ENCODE measurements around the gene LMOD1. TPM values are rescaled to one million over a fixed set of nuclear protein-coding genes. Genes with fewer than 3 reads are reported as not detected.
"Not testable (repeated sequence)": the region's sequence is repeated elsewhere in the genome, so short reads cannot be mapped to it uniquely, and the experiment has no call there.

The LMOD1 gene
- total and polyA plus RNA-seq, 5 experiments from 2014 or later, result not detected

DNA sequence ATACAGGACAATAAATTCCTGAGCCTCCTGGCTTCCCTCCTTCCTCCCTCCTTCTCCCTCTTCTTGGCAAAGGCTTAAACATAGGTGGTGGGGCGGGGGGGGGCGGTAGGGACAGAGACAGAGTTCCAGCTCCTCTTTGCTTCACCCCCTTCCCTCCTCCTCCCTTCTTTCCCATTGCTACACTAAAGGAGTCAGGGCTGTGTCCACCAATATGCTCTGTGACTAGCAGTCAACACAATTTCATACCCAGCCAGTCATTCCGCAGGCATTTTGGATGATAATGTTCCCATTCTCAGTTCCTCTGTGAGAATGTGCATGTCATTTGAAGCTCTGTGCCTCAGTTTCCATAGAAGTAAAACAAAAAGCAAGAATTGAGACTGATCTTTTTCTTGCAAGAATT lies 1.7 kb downstream of the LMOD1 start:
- H3K27me3 Mint-ChIP-seq, result peaks cover 39 to 69% (median 50%) of the 10 kb centered on the region in 5 donors
- ATAC-seq (no peak), DNase-seq (no peak)
- H3K36me3 Mint-ChIP-seq, result no peaks in the 10 kb centered on the region
- H3K27ac Mint-ChIP-seq, result no peak overlapping the region
- POLR2A ChIA-PET, result no interaction called here
- peaks cover 3 to 21% (median 15%) of the 10 kb centered on the region in 4 donors for H3K4me1 Mint-ChIP-seq
- no peaks in the 10 kb centered on the region for H3K9me3 Mint-ChIP-seq
- H3K4me3 Mint-ChIP-seq, result no peak overlapping the region

- no peak for ATAC-seq
- POLR2A ChIA-PET, result no interaction called here
- Mint-ChIP-seq H3K4me3 (no peak overlapping the region), H3K27me3 (peaks cover 39 to 69% (median 49%) of the 10 kb centered on the region in 5 donors), H3K4me1 (peaks cover 3 to 21% (median 15%) of the 10 kb centered on the region in 4 donors), H3K9me3 (no peaks in the 10 kb centered on the region), H3K27ac (no peak overlapping the region), H3K36me3 (no peaks in the 10 kb centered on the region)
- no peak for DNase-seq
These were observed 2.3 kb downstream of the LMOD1 start for GRCh38 chr1:201944002-201944401.

GRCh38 chr1:201942129-201942495 lies 4.2 kb downstream of the LMOD1 start:
- Mint-ChIP-seq H3K27ac (no peak overlapping the region), H3K36me3 (no peaks in the 10 kb centered on the region), H3K27me3 (peaks cover 28 to 57% (median 40%) of the 10 kb centered on the region in 5 donors), H3K9me3 (no peaks in the 10 kb centered on the region), H3K4me3 (no peak overlapping the region), H3K4me1 (peaks cover 3 to 20% (median 14%) of the 10 kb centered on the region in 4 donors)
- no peak for ATAC-seq
- no peak for DNase-seq
- POLR2A ChIA-PET, result no interaction called here

DNA sequence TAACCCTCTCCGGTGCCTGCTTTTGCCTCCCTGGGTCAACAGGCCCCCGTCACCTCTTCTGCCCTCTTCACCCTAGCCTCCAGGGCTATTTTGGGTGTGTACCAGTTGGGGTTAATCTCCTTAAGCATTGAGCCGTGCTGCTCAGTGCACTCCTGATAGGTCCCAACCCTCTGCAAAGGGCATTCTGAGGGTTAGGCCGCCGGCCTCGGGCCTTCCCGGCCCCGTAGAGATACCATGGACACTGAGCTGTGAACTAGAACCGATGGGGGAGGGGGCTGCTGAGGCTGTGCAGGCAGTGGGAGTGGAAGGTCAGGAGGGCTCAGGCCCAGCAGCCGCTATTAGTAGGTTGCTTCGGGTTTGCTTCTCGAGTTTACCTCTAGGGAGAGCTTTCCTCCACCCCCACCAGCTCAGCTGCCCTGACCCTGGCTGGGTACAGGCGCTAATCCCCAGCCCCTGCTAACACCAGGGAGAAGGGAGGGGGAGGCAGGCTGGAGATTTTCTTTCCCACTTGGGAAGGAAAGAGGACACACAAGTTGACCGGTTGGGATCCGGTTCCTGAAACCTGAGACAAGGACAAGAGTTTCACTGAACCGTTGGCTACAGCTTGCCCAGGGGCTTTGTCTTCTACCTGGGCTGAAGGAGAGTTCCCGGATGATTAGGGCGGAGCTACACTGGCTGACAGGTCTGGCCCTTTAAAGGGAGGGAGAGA lies 4.8 kb downstream of the LMOD1 start:
- POLR2A ChIA-PET, result no interaction called here
- H3K27me3 Mint-ChIP-seq, result peaks cover 23 to 52% (median 34%) of the 10 kb centered on the region in 5 donors
- no peaks in the 10 kb centered on the region for H3K36me3 Mint-ChIP-seq
- peaks cover 0 to 15% (median 10%) of the 10 kb centered on the region in 4 donors for H3K4me1 Mint-ChIP-seq
- DNase-seq, result no peak
- ATAC-seq, result no peak
- no peak overlapping the region for H3K4me3 Mint-ChIP-seq
- no peaks in the 10 kb centered on the region for H3K9me3 Mint-ChIP-seq
- H3K27ac Mint-ChIP-seq, result no peak overlapping the region

DNA sequence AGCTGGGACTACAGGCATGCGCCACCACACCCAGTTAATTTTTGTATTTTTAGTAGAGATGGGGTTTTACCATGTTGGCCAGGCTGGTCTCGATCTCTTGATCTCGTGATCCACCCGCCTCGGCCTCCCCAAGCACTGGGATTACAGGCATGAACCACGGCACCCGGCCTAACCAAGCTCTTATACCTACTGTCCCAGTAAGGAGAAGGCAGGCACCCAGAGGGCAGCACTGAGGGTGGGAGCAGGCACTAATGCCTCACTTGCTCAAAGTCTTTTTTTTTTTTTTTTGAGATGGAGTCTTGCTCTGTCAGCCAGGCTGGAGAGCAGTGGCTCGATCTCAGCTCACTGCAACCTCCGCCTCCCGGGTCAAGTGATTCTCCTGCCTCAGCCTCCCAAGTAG lies 6.0 kb downstream of the LMOD1 start:
- H3K9me3 Mint-ChIP-seq, ATAC-seq, POLR2A ChIA-PET, H3K27ac Mint-ChIP-seq, DNase-seq, H3K36me3 Mint-ChIP-seq, H3K4me1 Mint-ChIP-seq, H3K4me3 Mint-ChIP-seq: not testable (repeated sequence)
- H3K27me3 Mint-ChIP-seq, result peaks cover 15 to 39% (median 25%) of the 10 kb centered on the region in 5 donors

- Mint-ChIP-seq H3K4me3 (no peak overlapping the region), H3K36me3 (no peaks in the 10 kb centered on the region), H3K4me1 (no peaks in the 10 kb centered on the region), H3K27me3 (peaks cover 9 to 32% (median 18%) of the 10 kb centered on the region in 5 donors), H3K9me3 (no peaks in the 10 kb centered on the region), H3K27ac (no peak overlapping the region)
- ATAC-seq (no peak), DNase-seq (no peak)
- POLR2A ChIA-PET, result interaction anchor here (0.6 kb wide), 1 partner anchor 103 kb away, joined by 3 read pairs; no protein-coding TSS in a partner anchor
These were observed 6.8 kb downstream of the LMOD1 start for GRCh38 chr1:201939574-201939973.

DNA sequence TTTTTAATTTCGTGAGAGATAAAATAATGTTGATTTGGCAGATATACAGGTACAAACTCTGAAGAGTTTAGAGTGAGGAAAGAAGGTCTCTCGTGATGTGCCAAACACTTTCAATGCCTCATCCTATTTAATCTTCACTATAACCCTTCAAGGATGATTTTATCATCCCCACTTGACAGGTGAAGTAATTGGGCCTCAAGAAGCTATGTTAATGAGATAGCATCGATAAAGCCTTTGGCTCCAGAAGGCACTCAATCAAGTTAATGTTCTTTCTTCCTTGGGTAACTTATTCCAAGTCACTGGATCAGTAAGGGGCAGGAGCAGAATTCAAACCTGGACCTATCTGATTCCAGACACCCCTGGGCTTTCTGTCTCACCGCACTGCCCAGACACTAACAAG lies 7.2 kb downstream of the LMOD1 start:
- Mint-ChIP-seq H3K27me3 (peaks cover 8 to 27% (median 15%) of the 10 kb centered on the region in 5 donors), H3K4me1 (no peaks in the 10 kb centered on the region), H3K36me3 (no peaks in the 10 kb centered on the region), H3K9me3 (no peaks in the 10 kb centered on the region), H3K27ac (no peak overlapping the region), H3K4me3 (no peak overlapping the region)
- POLR2A ChIA-PET, result no interaction called here
- DNase-seq, result no peak
- no peak for ATAC-seq

- Mint-ChIP-seq H3K36me3 (no peaks in the 10 kb centered on the region), H3K27ac (no peak overlapping the region), H3K4me3 (no peak overlapping the region), H3K4me1 (no peaks in the 10 kb centered on the region), H3K27me3 (peaks cover 5 to 21% (median 11%) of the 10 kb centered on the region in 5 donors), H3K9me3 (no peaks in the 10 kb centered on the region)
- POLR2A ChIA-PET, result no interaction called here
- no peak for DNase-seq
- no peak for ATAC-seq
These were observed 7.8 kb downstream of the LMOD1 start for GRCh38 chr1:201938440-201939035.

- Mint-ChIP-seq H3K9me3 (no peaks in the 10 kb centered on the region), H3K4me3 (no peak overlapping the region), H3K4me1 (no peaks in the 10 kb centered on the region), H3K27me3 (peaks cover 4 to 16% (median 6%) of the 10 kb centered on the region in 5 donors), H3K27ac (no peak overlapping the region), H3K36me3 (no peaks in the 10 kb centered on the region)
- DNase-seq, result no peak
- no peak for ATAC-seq
- POLR2A ChIA-PET, result no interaction called here
These were observed 8.6 kb downstream of the LMOD1 start for GRCh38 chr1:201937624-201938213.

DNA sequence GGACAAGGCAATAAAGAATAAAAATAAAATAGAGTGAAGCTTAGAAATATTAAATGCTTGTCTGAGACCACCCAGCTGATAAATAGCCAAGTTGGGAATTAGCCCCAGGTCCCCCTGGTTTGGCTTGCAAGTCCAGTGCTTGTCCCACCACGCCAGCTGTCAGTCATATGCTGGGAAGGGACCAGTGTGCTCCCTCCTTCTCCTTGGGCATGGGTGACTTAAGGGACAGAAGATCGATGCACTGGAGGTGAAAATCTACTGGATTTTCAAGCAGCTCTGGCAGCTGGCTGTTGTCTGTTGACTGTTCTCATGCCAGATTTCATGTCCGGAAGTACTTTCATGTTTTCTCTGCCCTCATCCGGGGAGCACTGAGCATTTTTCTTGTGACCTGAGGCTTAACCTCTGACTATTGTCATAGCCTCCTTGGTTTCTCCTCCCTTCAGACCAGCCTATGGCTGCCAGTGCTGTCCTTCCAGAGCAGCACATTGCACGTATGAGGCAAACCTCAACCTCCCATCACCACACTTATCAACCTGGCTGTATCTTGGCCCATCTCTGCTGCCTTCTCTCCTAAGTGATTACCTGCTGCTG lies 12.4 kb downstream of the LMOD1 start:
- no peak for DNase-seq
- POLR2A ChIA-PET, result no interaction called here
- H3K27me3 Mint-ChIP-seq, result peaks cover 0 to 8% (median 5%) of the 10 kb centered on the region in 5 donors
- H3K4me1 Mint-ChIP-seq, result no peaks in the 10 kb centered on the region
- H3K36me3 Mint-ChIP-seq, result no peaks in the 10 kb centered on the region
- H3K9me3 Mint-ChIP-seq, result no peaks in the 10 kb centered on the region
- ATAC-seq, result no peak
- no peak overlapping the region for H3K4me3 Mint-ChIP-seq
- H3K27ac Mint-ChIP-seq, result no peak overlapping the region

GRCh38 chr1:201930803-201931202 lies 15.5 kb downstream of the LMOD1 start:
- no peak for DNase-seq
- POLR2A ChIA-PET, result no interaction called here

GRCh38 chr1:201930137-201930536 lies 16.2 kb downstream of the LMOD1 start:
- H3K36me3 Mint-ChIP-seq, result no peaks in the 10 kb centered on the region
- no peak for DNase-seq
- POLR2A ChIA-PET, result no interaction called here
- no peaks in the 10 kb centered on the region for H3K9me3 Mint-ChIP-seq
- no peak overlapping the region for H3K4me3 Mint-ChIP-seq
- no peak for ATAC-seq
- H3K27me3 Mint-ChIP-seq, result peaks cover 0 to 15% (median 3%) of the 10 kb centered on the region in 5 donors
- H3K27ac Mint-ChIP-seq, result no peak overlapping the region
- no peaks in the 10 kb centered on the region for H3K4me1 Mint-ChIP-seq

More at GRCh38 chr1:201930803-201931202, 15.5 kb downstream of the LMOD1 start:
- Mint-ChIP-seq H3K27ac (no peak overlapping the region), H3K36me3 (no peaks in the 10 kb centered on the region), H3K27me3 (peaks cover 0 to 15% (median 2%) of the 10 kb centered on the region in 5 donors), H3K4me1 (no peaks in the 10 kb centered on the region), H3K4me3 (no peak overlapping the region), H3K9me3 (no peaks in the 10 kb centered on the region)
- ATAC-seq, result no peak

GRCh38 chr1:201928266-201928665 lies 18.1 kb downstream of the LMOD1 start:
- Mint-ChIP-seq H3K4me3 (no peak overlapping the region), H3K36me3 (no peaks in the 10 kb centered on the region), H3K4me1 (peaks cover 0 to 2% (median 0%) of the 10 kb centered on the region in 4 donors), H3K27me3 (peaks cover 3 to 15% (median 7%) of the 10 kb centered on the region in 5 donors), H3K9me3 (no peaks in the 10 kb centered on the region), H3K27ac (no peak overlapping the region)
- POLR2A ChIA-PET, result no interaction called here
- DNase-seq (no peak), ATAC-seq (no peak)

Data from naive thymus-derived CD8-positive, alpha-beta T cell (primary cell).